Cardiac muscle cell (in vitro differentiated cells and primary cell): ENCODE results near the gene LDHD. TPM values are rescaled to one million over a fixed set of nuclear protein-coding genes. Genes with fewer than 3 reads are reported as not detected.

Experiments used
- DNase-seq, 2 donors: peaks; one replicate each; pipeline versions ENCODE4 v3.0.0 to v3.0.0-alpha.2; 2010 to 2017; ENCODE audit warnings: low read depth in 1 of 2, low spot score in 1 of 2
- H3K27ac ChIP-seq: fragments of 200-600 bp; sonication (generic); 2 replicates; pipeline ENCODE4 v1.5.1; 2016
- H3K27me3 ChIP-seq: fragments of 200-600 bp; sonication (generic); 2 replicates; pipeline ENCODE4 v1.6.0; 2016; ENCODE audit warnings: control low read depth
- H3K36me3 ChIP-seq: fragments of 200-600 bp; sonication (generic); 2 replicates; pipeline ENCODE4 v1.5.1; 2016; ENCODE audit warnings: control low read depth
- H3K4me1 ChIP-seq: fragments of 200-600 bp; sonication (generic); 2 replicates; pipeline ENCODE4 v1.8.1; 2017; ENCODE audit warnings: low read depth, mild to moderate bottlenecking, mixed run types
- H3K4me3 ChIP-seq: fragments of 200-600 bp; sonication (generic); 2 replicates; pipeline ENCODE4 v1.5.1; 2016; ENCODE audit warnings: mild to moderate bottlenecking
- H3K9me3 ChIP-seq: fragments of 200-600 bp; sonication (generic); 2 replicates; pipeline ENCODE4 v1.5.1; 2017; ENCODE audit warnings: low read depth, mild to moderate bottlenecking, control low read depth
- polyA plus RNA-seq: library from polyadenylated mRNA; unstranded; fragments of >200 nt; fragmentation: Nextera tagmentation; extraction: Ambion mirVana; gene quantifications from 2 replicates; pipeline ENCODE4 v1.2.1, GENCODE V29; 2016
- total RNA-seq: library from RNA; depleted of rRNA; stranded (reverse); fragments of >200 nt; gene quantifications from 2 replicates; pipeline ENCODE4 v1.2.3, GENCODE V29; 2016
- TF ChIP-seq, protein P1 (sequence below): IDR thresholded peaks from 2 replicates; pipeline ENCODE4 v1.5.1; 2012; ENCODE audit warnings: low read depth, mild to moderate bottlenecking, low read length

The LDHD gene
- total and polyA plus RNA-seq, 2 experiments from 2014 or later = 6.0 to 12.2 TPM

DNA sequence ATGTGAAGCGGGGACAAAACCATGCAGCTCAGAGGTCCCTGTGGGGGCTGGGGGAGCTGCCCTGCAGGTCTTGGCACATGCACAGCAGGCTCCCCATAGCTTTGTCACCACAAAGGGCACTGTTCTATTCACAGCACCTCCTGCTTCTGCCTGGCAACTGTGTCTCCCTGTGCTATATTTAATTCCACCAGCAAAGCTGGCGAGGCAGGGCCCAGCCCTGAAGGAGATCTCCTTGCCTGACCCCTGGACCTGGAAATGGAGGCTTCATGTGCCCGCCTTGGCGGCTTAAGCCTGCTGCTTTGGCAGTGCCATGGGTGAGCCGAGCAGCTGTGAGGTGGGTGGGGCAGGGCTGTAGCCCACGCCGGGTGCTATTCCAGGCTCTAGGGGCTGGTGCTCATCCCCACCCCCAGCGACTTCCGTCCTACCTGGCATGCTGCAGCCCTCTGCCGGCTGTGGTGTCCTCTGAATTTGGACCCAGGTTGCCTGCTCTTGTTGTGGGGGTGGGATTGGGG, 6.8 kb downstream of the LDHD start:
- DNase-seq = no peak
- Histone ChIP-seq H3K4me3 (no peak overlapping the region), H3K27ac (no peak overlapping the region), H3K9me3 (no peaks in the 10 kb centered on the region), H3K27me3 (no peaks in the 10 kb centered on the region), H3K36me3 (no peaks in the 10 kb centered on the region), H3K4me1 (peaks cover 19% of the 10 kb centered on the region)
- TF ChIP-seq, protein P1, sequence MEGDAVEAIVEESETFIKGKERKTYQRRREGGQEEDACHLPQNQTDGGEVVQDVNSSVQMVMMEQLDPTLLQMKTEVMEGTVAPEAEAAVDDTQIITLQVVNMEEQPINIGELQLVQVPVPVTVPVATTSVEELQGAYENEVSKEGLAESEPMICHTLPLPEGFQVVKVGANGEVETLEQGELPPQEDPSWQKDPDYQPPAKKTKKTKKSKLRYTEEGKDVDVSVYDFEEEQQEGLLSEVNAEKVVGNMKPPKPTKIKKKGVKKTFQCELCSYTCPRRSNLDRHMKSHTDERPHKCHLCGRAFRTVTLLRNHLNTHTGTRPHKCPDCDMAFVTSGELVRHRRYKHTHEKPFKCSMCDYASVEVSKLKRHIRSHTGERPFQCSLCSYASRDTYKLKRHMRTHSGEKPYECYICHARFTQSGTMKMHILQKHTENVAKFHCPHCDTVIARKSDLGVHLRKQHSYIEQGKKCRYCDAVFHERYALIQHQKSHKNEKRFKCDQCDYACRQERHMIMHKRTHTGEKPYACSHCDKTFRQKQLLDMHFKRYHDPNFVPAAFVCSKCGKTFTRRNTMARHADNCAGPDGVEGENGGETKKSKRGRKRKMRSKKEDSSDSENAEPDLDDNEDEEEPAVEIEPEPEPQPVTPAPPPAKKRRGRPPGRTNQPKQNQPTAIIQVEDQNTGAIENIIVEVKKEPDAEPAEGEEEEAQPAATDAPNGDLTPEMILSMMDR = no peak

DNA sequence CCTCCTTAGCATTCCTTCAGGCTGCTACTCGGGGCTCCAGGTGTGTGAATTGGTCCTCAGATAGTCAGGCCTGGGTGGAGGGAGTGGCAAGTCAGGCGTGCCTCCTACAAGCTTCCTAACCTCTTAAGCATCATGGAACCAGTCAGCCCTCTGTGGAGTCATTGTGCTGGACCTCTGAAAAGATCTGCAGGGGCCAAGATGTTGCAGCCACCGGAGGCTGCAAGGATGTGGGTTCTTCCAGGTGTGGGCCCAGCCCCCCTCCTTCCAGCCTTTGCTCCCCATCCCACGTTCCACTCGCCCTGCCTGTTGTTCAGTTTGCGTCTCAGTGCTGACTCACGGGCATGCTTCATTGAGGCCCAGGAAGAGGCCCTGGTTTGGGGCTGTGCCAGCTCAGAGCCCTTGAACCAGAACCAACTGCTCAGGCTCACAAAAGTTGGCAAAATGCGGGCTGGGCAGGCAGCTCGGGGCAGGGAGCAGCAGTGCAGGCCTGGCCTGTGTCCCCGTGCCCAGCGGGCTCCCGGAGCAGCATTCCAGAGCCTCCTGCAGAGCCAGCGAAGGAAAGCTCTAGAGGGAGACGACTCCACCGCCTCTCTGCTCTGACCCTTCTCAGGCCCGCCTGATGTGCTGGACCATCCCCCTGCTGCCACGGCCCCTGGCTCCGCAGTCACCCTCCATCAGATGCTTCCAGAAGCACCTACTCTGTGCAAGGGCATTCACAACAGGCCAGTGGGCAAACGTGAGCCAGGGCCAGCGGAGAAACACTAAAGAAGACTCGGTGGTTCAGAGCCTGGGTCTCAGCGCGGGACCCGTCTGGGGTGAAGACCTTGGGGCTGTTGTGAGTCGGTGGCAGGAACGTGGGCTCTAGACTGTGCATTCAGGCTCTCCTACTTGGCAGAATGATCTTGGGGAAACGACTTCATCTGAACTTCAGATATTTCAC, 7.5 kb downstream of the LDHD start:
- peak in 1 of 2 donors; percentile 90 for DNase-seq
- Histone ChIP-seq H3K4me1 (peaks cover 19% of the 10 kb centered on the region), H3K27ac (no peak overlapping the region)

DNA sequence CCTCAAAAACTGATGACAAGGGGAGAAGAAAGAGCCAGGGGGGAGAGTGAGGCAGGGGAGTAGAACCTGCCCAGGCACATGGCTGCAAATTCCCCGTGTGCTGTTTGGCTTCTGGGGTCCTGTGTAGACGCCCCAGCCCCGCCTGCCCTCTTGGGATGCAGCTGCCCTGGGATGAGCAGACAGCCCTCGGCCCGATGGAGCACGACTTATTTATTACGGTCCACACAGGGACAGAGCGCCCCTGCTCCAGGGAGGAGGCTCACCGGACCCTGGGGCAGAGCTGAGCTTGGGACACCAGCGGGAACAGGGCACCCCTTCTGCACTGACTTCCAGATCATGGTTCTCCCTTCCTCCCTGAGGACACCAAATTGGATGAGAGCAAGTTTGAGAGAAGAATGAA, 9.1 kb downstream of the LDHD start:
- TF ChIP-seq, protein P1 = no peak
- Histone ChIP-seq H3K27ac (no peak overlapping the region), H3K4me1 (peaks cover 19% of the 10 kb centered on the region), H3K9me3 (no peaks in the 10 kb centered on the region), H3K36me3 (no peaks in the 10 kb centered on the region), H3K4me3 (no peak overlapping the region), H3K27me3 (no peaks in the 10 kb centered on the region)
- DNase-seq = no peak

More for the DNA sequence above, 7.5 kb downstream of the LDHD start:
- Histone ChIP-seq H3K36me3 (no peaks in the 10 kb centered on the region), H3K4me3 (no peak overlapping the region), H3K27me3 (no peaks in the 10 kb centered on the region), H3K9me3 (no peaks in the 10 kb centered on the region)
- TF ChIP-seq, protein P1 = no peak

DNA sequence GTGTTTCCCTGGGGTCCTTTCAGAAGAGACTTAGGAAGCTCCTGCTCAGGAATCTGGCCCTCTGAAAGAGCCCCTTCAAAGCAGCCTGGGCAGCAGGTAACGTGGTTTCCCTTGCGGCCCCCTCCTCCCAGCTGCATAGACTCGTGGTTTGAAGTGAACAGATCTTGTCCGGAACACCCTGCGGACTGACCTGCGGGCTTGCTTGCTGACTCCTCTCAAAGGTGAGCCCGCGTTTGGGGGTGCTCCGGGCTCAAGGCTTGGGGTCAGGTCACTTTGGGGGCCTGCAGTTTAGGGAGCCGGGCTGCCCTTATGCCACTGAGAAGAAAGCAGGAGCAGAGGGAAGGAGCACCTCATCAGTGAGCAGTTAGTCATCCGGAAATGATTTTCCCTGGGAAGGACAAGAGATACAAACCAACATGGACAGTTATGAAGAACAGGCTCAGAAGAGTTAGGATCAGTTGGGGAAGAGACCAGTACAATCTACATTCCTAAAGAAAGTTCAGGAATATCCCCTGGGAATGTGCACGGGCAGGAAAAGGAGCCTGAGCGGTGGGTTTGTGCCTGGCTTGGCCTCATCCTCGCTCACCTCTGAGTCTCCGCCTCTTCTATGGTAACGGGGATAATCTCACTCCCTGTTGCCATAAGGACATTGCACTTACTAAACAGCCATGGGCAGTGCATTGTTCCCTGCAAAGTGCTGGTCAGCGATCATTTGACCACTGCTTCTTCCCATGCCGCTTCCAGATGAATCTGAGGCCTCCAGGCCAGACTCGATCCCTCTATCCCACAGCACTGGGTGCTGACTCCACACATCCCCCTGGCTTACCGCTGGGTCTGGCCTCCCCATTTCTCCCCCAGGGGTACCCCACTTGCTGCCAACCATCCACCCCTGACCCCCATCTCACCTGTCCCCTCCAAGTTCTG, 10.0 kb downstream of the LDHD start:
- TF ChIP-seq, protein P1 = no peak
- Histone ChIP-seq H3K4me3 (no peak overlapping the region), H3K27me3 (no peaks in the 10 kb centered on the region), H3K9me3 (no peaks in the 10 kb centered on the region), H3K27ac (no peak overlapping the region), H3K4me1 (peaks cover 19% of the 10 kb centered on the region), H3K36me3 (no peaks in the 10 kb centered on the region)
- DNase-seq = no peak

DNA sequence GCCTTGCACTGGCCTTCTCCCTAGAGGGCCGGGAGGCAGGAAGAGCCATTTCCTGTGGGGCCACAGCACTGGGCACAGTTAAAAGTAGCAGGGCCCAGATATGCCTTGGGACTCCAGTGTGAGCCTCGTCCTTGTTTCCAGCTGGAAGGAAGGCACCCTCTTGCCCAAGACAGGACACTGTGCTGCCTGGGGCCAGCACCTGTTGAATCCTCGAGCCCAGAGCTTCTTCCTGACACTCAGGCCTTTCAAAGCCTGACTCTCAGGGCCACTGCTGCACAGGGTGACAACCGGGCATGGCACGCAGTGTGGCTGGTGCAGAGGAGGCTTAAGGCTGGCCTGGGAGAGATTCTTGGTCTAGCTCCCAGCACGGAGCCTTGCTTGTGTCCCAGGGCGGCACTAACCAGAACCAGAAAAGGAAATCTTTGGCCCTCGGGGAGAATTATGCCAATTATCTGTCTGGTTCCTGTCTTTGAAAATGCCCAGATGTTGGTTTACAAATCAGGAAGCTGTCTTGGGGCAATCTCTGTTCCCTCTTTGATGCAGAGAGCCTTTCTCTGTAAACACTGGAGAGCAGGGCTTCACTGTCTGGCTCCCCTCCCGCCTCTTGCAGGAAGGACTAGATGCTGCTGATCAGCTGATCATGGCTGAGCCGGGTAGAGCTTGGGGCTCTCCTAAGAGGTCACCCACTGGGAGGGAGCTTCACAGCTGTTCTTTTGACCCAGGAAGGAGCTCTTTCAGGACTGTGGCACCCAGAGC, 11.1 kb downstream of the LDHD start:
- TF ChIP-seq, protein P1 = no peak
- H3K27me3 ChIP-seq = no peaks in the 10 kb centered on the region
- DNase-seq = peak in 1 of 2 donors; percentile 36
- H3K27ac ChIP-seq = no peak overlapping the region
- no peaks in the 10 kb centered on the region for H3K36me3 ChIP-seq
- no peaks in the 10 kb centered on the region for H3K9me3 ChIP-seq
- no peak overlapping the region for H3K4me3 ChIP-seq
- peaks cover 12% of the 10 kb centered on the region for H3K4me1 ChIP-seq
